NT2/D1 (cell line): ENCODE data around the gene CCDC134.

Source experiments
- YY1 ChIP-seq: IDR thresholded peaks from 2 replicates; pipeline ENCODE4 v1.6.1; 2011; ENCODE audit not compliant: insufficient read length, insufficient read depth
- ZNF274 ChIP-seq: IDR thresholded peaks from 2 replicates; pipeline ENCODE4 v1.6.1; 2011; ENCODE audit warnings: mild to moderate bottlenecking, low read depth, low read length

GRCh38 chr22:41831828-41832552 is 31.5 kb downstream of the CCDC134 start:
- no peak for TF ChIP-seq ZNF274
- no peak for TF ChIP-seq YY1
